Stimulated activated CD8-positive, alpha-beta memory T cell treated with anti-CD3 and anti-CD28 coated beads, Interleukin-15, amount 100 ng/mL, for 1 hour (primary cell): Measurements from ENCODE around the gene PNPLA3.

Experiments
- DNase-seq: peaks from one replicate; pipeline ENCODE4 v3.0.0-alpha.2; 2020; ENCODE audit warnings: low read depth

The PNPLA3 gene

DNA sequence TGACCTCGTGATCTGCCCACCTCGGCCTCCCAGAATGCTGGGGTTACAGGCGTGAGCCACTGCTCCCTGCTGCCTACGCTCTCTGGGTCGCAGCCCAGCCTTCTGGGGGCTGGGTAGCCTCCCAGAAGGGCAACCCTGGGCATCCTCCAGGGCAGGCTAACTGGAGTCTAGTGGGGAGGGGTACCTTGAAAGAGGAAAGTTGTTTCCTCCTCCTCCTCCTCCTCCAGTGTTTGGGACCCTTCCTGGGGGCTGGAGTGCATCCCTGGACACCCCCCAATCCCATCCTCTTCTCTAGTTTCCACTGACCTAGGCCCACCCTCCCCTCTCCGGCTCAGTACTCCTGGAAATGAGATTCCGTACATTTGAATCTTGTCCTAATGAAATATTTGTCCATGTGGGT lies 1.3 kb downstream of the PNPLA3 start:
- no peak for DNase-seq

DNA sequence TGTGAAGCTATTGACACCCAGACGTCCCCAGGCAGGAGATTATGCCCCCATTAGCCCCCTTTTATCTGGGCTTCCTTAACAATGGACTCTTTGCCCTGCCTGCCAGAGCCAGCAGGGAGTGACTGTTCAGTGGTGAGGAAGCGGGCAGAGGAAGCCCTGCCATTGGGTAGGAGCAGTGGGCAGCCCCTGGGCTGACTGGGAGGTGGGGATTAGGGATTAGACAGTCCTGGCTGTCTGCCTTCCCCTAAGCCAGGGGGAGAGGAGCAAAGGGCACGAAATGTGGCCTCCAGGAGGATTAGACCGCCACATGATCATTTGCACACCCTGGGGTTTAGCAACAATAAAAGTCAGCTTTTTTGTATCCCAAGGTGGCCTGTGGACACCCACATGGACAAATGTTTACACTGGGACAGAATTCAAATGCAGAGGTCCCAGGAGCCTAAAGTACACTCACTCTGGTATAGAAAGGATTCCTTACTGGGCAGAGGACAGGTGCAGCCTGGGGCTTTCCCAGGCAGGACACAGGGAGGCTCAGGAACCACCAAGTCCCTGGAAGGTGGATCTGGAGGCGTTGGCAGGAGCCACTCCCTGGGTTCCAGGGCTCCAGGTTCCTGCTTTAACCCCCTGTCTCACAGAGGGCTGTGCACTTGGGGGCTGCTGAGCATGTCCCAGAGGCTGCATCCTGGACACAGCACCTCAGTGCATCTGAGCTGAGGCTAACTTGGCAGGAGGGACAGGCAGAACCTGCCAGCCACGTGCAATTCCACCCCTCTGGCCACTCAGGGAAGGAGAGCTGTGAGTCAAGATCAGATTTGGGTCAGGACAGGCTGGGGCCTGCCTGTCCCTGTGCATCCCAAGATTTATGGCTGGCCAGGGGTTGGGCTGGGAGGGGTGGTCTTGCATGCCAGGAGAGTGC lies 2.1 kb downstream of the PNPLA3 start:
- no peak for DNase-seq

DNA sequence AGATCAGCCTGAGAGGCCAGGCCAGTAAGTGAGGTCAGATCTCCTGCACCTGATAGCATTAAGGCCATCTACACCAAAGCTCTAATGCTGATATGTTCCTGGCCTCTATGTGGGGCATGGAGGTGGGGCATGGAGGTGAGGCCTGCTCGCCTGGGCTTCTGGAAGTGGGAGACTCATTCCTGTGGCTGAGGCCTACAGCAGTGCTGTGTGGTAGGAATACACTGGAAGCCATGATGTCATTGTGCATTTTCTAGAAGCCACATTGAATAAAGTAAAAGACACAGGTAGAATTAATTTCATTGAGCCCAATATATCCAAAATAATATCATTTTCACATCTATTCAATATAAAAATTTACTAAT lies 2.7 kb downstream of the PNPLA3 start:
- DNase-seq: no peak

DNA sequence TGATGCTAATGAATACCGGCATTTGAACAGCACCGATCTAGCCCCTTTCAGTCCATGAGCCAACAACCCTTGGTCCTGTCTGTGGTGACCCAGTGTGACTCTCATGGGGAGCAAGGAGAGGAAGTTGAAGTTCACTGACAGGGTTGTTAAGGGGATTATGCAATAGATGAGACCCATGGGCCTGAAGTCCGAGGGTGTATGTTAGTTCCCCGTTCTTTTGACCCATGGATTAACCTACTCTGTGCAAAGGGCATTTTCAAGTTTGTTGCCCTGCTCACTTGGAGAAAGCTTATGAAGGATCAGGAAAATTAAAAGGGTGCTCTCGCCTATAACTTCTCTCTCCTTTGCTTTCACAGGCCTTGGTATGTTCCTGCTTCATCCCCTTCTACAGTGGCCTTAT lies 4.9 kb downstream of the PNPLA3 start:
- DNase-seq: no peak

DNA sequence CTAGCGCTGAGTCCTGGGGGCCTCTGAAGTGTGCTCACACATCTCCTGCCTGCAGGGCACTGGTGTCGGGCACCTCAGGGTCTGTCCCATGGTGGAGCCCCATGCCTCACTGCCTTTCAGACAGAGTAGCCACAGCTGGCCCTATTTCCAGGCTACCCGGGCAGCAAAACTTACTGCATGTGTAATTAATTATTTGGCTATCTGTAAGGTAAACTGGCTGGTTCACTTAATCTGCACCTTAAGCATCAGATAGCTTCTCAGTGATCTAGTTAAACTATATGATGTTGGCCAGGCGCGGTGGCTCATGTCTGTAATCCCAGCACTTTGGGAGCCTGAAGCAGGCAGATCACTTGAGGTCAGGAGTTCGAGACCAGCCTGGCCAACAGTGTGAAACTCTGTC lies 5.3 kb downstream of the PNPLA3 start:
- DNase-seq: no peak

DNA sequence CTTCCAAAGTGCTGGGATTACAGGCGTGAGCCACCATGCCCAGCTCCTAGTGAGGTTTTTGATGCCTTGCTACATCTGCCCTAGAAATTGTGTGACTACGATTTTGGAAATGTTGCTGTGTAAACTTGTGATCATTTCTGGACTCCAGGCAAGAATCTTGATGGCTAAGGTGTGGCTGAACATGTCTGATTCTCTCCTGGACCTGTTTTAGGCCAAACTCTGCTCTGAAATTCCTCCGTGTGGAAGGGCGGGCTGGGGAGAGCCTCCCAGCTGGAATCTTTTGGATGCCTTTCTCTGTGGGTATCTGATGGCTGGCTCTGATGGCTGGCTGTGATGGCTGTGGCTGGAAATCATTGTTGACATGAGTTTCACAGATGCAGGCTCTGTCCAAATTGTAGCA lies 8.2 kb downstream of the PNPLA3 start:
- no peak for DNase-seq

DNA sequence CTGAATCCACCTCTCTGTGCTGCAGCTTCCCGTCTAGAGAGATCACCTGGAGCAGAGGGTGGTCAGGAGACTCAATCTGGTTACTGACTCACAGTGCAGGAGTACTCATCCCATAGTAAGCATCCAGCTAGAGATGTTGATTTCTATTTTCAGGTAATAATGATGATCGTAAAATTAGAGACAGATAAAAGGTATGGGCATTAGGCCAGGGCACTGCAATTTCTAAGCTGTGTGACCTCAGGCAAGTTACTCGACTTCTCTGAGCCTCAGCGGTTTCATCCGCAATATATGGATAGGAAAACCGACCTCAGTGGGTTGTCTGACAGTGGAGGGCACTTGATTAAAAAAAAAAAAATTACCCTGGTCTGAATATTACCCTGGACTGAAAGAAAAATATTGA lies 17.8 kb downstream of the PNPLA3 start:
- no peak for DNase-seq

DNA sequence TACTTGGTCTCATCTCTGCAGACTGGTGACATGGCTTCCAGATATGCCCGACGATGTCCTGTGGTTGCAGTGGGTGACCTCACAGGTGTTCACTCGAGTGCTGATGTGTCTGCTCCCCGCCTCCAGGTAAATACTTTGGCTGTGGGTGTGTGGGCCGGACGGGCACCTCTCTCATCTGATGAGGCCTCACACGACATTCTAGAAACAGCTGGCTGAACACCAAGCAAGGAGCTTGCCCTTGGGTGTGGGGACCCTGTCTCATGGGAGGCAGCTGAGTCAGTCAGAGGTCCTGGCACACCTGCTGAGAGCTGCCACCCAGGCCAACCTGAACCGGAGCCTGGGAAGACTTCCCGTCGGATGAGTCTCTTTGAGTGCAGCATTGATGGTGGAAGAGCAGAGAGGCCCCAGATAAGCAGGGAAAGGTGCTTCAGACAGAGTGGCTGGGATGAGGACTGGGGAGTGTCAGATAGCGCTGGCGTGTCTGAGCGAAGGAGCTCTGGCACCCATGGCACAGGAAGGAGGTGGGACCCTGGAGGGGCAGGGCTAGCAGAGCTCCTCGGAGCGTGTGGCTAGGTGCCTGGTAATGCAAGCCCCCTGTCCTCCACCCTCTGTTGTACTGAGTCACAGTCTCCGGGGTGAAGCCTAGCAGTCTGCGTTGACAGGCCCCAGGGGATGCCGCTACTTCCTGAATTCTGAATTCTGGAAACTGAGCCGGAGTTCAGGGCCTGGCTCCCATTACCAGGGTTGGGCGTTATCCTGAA lies 21.2 kb downstream of the PNPLA3 start:
- no peak for DNase-seq

DNA sequence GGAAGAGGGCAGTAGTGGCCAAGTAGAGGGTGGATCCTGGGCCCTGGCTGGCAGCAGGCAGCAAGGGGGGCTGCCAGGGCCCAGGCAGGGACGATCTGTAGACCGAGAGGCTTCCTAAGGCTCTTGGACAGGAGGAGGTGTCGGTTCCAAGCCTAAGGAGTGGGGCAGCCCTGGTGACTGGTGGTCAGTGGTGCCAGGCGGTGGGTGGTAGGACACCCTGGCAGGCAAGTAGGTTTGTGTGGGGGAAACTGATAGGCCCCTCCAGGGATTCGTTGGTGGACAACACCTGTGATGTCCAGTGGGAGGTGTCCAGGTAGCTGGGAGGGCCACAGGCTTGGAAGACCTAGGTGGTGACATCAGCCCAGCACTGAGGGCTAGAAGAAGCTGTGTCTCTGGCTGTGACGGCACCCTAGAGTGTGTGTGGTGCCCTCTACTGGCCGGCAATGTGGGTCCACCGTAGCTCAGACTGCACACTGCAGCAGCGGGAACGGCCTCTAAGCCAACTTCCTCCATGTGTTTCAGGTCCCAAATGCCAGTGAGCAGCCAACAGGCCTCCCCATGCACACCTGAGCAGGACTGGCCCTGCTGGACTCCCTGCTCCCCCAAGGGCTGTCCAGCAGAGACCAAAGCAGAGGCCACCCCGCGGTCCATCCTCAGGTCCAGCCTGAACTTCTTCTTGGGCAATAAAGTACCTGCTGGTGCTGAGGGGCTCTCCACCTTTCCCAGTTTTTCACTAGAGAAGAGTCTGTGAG lies 22.2 kb downstream of the PNPLA3 start:
- peak; percentile 37 for DNase-seq

DNA sequence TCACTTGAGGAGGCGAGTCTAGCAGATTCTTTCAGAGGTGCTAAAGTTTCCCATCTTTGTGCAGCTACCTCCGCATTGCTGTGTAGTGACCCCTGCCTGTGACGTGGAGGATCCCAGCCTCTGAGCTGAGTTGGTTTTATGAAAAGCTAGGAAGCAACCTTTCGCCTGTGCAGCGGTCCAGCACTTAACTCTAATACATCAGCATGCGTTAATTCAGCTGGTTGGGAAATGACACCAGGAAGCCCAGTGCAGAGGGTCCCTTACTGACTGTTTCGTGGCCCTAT lies 22.7 kb downstream of the PNPLA3 start:
- no peak for DNase-seq

DNA sequence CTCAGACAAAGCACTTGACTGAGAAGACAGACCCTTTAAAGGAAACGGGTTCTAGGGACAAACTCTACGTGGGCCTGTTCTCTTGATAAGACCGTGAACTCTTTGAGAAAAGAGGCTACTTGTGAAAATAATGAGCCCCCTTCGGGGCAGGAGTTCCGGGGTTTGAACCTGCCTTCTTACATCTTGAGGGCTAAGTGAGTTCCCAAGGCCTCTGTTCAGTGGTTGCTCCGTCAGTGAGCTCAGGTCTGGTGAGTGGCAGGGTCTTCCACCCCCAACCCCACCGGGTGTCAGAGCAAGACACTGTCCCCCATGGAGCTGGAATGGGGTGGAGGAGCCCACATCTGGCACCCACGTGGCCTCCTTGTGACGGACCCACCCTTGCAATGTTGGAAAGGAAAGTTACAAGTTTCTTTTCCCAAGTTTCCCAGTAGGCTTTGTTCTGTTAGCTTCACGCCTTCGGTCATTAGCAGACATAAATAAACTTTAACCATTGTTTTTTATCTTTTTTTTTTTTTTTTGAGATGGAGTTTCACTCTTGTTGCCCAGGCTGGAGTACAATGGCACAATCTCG lies 25.3 kb downstream of the PNPLA3 start:
- DNase-seq: no peak

DNA sequence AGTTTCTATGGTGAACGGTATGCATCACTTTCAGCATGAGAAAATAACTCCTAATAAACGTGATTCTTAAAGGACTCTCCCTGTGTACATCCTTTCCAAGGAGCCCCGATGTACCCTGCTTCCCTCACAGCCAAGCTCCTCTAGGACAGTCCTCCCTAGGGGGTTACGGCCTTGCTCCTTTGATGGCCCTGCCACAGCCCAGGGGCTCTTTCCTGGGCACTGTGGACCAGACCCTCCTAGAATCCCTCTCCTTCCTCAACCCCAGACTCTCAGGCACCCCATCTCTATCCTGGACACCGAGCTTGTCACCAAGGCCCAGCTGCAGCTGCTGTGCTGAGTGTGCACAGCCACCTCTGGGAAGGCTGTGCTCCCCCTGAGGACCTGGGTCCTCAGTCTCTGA lies 27.8 kb downstream of the PNPLA3 start:
- DNase-seq: no peak

DNA sequence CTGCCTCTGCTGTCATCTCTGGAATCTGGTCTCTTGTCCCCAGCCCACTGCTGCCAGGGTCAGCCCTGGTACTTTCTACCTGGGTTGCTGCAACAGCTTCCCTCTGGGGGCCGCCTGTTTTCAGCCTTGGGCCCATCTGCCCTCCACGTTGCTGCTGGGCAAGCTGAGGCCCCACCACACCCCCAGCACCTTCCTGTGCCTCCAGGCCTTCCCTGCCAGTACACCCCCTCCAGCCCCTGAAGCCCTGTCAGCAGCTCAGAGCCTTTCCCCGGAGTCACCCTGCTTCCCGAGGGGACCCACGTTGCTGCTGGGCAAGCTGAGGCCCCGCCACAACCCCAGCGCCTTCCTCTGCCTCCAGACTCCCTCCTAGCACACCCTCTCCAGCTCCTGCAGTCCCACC lies 28.4 kb downstream of the PNPLA3 start:
- DNase-seq: no peak

DNA sequence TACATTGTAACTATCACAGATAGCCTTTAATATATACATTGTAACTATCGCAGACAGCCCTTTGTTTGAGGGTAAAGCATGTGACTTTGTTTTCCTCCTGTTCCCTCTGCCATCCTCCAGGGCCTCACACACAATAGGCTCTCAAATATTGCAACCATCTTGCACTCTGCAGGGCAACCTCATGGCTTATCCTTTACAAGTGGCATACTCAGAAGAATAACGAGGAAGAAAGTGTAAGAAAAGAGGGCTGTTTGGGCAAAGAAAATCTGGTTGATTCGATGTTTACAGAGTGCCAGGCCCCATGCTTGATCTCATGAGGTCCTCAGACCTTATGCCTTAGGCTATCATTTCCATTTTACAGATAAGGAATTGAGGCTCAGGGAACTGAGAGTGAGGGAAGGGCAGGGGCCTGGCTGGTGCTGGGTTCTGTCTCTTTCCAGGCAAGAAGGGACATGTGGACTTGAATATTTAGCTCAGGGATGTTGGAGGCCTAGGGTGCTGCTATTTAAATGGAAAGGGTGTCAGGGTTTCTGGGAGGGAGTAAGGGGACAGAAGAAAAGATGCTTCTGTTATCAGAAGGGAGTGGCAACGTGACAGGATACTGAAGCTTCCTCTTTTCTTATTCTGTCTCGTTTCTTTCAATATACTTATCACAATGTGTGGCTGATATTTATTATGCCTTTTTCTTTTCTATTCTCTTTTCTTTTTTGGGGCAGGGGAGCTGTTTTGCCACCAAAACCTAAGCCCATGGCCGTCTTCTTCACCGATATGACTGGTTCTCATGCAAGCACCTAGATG lies 30.6 kb downstream of the PNPLA3 start:
- DNase-seq: no peak

DNA sequence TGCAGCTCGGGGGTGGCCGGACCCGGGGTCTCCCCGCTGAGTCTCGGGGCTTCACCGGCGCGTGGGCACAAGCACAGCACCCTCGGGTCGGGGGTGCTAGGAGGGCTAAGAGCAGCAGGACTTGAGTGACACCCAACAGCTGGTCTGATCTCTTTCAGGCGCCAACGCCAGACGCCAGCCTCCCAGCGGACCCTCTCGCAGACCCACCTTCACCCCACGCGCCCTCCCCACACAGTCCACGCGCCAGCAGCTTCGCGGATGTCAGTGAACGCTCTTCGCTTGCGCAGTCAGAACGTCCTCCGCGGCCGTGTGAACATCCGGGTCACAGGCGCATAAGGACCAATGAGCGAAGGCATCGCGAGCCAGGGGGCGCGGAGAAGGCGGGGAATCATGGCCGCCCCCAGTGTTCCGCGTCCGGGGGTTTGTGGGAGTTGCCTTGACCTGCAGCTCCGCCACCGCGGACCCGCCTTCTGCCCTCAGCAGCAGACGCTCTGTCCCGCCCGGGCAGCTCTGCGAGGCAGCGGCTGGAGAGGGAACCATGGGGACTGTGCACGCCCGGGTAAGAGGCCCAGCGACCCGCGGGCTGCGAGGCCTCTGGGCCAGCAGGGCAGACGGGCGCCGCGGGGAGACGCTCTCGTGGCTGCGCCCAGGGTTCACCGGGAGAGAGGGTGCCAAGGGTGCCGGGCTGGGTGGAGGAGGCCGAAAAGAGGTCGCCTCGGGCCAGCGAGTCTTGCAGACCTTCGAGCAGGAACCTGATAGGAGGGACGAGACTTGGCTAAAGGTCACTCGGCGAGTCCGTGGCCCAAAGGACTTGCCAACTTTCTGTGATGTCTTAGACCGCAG lies 31.7 kb downstream of the PNPLA3 start, which contains the start of gene SAMM50:
TSS of gene SAMM50 (plus strand) at position 403 of the 843 bp plus-strand sequence. CDS start at position 539, 136 bp downstream.
- peak; percentile 83 for DNase-seq

DNA sequence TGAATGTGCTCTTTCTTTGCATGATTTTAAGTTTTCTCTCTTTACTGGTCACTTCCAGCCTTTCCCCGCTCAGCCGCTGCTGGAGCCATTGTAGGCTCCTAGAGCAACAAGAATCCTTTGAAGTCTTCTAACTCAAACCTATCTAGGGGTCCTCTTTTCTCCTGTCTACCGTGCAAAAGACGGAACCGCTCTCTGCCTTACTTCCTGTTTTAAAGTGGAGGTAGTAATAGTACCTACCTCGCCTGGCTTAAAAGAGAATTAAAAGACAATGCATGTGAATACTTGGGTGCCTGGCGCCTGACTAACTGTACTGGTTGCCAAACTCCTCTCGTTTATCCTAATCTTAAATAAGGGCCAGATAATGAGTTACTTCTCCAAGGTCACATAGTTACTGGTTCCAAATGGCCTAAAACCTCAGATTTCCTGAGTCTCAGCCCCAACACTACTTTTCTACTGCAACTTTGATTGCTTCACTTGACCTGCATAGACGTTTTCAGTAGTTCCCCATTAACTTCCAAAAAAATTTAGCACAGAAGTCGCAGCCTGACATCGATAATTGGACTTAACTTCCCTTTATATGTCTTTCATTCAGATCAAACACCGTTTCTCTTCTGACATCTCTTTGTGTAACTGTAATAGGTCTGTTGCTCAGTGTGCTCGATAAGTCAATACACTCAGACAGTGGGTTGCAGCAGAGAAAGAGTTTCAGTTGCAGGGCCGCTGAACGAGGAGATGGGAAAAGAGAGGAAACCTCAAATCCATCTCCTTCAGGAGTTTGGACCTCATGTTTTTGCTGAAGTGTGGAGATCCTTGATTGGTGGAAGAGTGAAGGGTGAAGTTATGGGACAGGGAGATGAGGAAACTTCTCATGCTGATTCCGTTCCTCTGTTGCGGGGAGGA lies 32.5 kb downstream of the PNPLA3 start:
- no peak for DNase-seq

DNA sequence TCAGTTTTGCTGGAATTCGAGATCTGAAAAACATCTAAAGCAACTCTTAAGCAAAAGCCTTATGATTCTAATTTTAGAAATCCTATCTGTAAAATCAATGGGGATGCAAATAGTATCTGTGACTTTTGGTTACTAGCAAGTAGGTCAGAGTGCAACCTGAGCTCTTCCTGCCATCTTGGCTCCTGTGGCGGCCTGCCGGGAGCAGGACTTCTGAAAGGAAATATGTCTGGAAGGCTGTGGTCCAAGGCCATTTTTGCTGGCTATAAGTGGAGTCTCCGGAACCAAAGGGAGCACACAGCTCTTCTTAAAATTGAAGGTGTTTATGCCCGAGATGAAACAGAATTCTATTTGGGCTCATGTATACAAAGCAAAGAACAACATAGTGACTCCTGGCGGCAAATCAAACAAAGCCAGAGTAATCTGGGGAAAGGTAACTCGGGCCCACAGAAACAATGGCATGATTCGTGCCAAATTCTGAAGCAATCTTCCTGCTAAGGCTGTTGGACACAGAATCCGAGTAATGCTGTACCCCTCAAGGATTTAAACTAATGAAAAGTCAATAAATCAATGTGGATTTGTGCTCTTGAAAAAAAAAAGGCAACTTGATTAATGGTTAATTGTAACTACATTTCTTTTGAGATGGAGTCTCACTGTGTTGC lies 33.3 kb downstream of the PNPLA3 start:
- no peak for DNase-seq

DNA sequence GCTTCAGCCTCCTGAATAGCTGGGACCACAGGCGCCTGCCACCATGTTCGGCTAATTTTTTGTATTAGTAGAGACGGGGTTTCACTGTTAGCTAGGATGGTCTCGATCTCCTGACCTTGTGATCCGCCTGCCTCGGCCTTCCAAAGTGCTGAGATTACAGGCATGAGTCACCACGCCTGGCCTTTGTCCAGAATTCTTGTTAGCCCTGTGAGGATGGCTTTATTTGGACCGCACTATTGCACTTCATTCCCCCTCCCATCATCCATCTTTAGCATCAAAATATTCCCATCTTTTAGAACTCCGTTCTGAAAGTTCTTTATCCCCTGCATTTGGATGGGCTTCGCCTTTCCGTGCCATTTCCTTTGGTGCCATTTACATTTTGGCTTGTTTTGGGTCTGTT lies 34.3 kb downstream of the PNPLA3 start:
- DNase-seq: no peak

DNA sequence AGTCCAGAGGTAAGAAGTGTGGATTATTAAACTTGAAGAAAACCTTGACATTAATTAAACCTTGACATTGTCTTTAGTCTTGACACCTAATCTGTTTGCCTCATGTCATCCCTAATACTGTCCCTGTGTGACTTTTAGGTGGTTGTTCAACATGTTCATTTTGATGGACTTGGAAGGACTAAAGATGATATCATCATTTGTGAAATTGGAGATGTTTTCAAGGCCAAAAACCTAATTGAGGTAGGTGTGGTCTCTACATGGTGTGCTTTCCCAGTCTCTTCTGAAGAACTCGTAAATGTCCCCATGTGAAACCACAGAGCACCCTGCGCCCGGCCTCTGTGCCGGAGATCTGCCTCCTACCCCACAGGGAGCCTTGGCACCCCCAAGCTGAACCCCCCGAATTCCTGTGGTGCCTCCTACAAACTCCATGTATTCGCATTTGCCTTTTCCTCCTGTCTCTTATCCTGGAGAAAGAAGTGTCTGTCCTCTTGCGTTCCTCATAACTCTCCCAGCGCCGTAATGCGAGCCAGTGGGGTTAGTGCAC lies 40.8 kb downstream of the PNPLA3 start:
- DNase-seq: no peak
